Nephron (organoid): ENCODE data around the gene SH3GLB2.

Experiments used
- H3K27ac Mint-ChIP-seq, 3 experiments: 2 replicates each; pipeline ENCODE4 v1.8.0; 2020; ENCODE audit warnings: mixed read lengths in 3 of 3, mild to moderate bottlenecking in 2 of 3, moderate library complexity in 1 of 3
- H3K27me3 Mint-ChIP-seq: 2 replicates; pipeline ENCODE4 v1.8.0; 2021; ENCODE audit warnings: low read depth, mild to moderate bottlenecking, moderate library complexity, mixed read lengths
- H3K36me3 Mint-ChIP-seq: 2 replicates; pipeline ENCODE4 v1.8.0; 2020; ENCODE audit warnings: low read depth, mixed read lengths
- H3K4me1 Mint-ChIP-seq: 2 replicates; pipeline ENCODE4 v1.8.0; 2020; ENCODE audit warnings: mixed read lengths
- H3K4me3 Mint-ChIP-seq, 3 experiments: 2 replicates each; pipeline ENCODE4 v1.8.0; 2020; ENCODE audit warnings: mild to moderate bottlenecking in 3 of 3, mixed read lengths in 3 of 3, moderate library complexity in 2 of 3
- H3K9me3 Mint-ChIP-seq: 2 replicates; pipeline ENCODE4 v1.8.0; 2020; ENCODE audit warnings: mixed read lengths
- CTCF ChIP-seq, 3 experiments: fragments of 200-600 bp; sonication (generic); IDR thresholded peaks; one replicate each; pipeline ENCODE4 v1.5.0; 2021; ENCODE audit warnings: antibody characterized with exemption in 3 of 3; ENCODE audit not compliant: unreplicated experiment in 3 of 3

Gene SH3GLB2

DNA sequence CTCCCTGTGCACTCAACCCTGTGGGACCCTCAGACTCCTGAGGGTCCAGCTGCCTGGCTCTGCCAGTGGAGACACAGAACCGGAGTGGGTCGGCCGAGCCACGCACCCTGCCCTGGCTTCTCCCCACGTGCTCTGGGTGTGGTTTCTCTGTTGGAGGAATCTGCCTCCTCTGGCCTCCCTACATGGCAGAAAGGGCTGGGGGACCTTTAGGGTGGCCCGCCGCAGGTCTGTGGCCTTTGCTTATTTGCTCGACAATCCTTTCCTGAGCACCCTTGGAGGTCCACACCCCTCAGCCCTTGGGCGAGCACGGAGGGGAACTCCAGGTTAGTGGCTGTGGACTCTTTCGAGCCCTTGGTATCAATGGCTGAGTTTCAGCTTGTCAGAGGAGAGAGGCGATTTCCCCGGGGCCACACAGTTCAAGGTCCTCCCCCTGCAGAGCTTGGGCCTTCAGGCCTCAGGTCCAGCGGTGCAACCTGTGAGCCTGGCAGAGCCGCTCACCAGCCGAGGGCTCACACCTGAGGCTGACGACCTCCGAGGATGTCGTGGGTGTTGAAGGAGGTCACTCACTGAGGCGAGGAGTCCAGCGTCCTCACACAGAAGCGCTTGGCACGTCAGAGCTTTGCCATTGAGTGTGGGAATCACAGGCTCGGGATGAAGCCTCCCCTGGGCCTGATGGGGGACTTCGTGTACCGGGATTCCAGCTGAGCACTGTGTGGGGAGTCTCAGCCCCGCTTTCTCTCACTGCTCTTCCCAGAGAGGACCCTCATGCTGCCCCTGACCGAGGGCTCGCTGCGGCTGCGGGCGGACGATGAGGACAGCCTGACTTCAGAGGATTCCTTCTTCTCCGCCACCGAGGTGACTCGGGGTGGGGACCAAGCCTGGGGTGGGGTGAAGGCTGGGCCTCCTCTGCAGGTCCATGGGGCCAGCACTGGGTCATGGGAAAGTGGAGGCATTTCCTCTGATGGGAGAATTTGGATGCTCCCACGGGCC, 32.0 kb upstream of the SH3GLB2 start:
- no peak for TF ChIP-seq CTCF (IDR thresholded peaks at IDR 0.05; ENCODE audit: unreplicated experiment in 3 of 3)
- Mint-ChIP-seq H3K9me3 (no peaks in the 10 kb centered on the region), H3K4me1 (no peaks in the 10 kb centered on the region), H3K27me3 (no peaks in the 10 kb centered on the region), H3K36me3 (peaks cover 17% of the 10 kb centered on the region), H3K4me3 (no peak overlapping the region), H3K27ac (no peak overlapping the region)

DNA sequence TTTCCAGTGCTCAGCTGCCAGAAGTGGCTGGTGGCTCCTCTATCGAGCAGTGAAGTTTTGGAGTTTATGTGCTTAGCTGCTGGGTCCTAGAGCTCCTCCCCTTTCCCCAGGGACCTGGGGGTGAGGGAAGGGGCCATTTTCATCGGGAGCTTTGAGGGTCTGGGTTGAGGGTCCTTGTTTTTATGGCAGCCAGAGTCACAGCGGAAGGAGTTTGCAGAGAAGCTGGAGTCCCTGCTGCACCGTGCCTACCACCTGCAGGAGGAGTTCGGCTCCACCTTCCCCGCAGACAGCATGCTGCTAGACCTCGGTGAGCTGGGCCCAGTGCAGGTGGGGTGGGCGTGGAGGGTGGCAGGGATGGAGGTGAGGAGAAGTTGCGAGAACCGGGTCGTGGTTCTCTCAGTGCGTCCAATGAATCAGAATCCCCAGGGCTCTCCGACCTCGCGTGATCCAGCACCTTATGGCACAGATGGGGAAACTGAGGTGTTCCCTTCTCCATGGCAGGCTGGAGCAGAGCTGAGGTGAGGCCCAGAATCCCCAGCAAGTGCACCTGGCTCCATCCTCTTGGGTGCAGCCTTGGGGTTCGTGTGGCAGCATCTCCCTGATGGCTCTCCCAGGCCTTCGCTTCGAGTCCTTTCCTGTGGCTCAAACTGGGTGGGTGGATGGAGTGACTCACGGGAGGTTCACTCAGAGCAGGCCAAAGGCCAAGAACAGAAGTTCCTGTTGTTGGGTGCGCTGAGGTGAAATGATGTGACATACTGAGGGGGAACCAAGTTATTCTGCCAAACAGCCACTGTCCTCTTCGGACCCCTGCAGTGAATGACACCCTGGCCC, 31.0 kb upstream of the SH3GLB2 start:
- Mint-ChIP-seq H3K9me3 (no peaks in the 10 kb centered on the region), H3K4me1 (no peaks in the 10 kb centered on the region), H3K4me3 (no peak overlapping the region), H3K27ac (no peak overlapping the region), H3K36me3 (peaks cover 22% of the 10 kb centered on the region), H3K27me3 (no peaks in the 10 kb centered on the region)
- TF ChIP-seq CTCF (IDR thresholded peaks at IDR 0.05; ENCODE audit: unreplicated experiment in 3 of 3) = no peak

- no peaks in the 10 kb centered on the region for H3K4me1 Mint-ChIP-seq
- no peak for TF ChIP-seq CTCF (IDR thresholded peaks at IDR 0.05; ENCODE audit: unreplicated experiment in 3 of 3)
- H3K36me3 Mint-ChIP-seq = peaks cover 14% of the 10 kb centered on the region
- H3K4me3 Mint-ChIP-seq = no peak overlapping the region
- no peaks in the 10 kb centered on the region for H3K9me3 Mint-ChIP-seq
- no peak overlapping the region for H3K27ac Mint-ChIP-seq
- H3K27me3 Mint-ChIP-seq = no peaks in the 10 kb centered on the region
Measured at GRCh38 chr9:129054163-129054851, 26.2 kb upstream of the SH3GLB2 start.

- Mint-ChIP-seq H3K27ac (no peak overlapping the region), H3K4me3 (no peak overlapping the region), H3K9me3 (no peaks in the 10 kb centered on the region), H3K27me3 (no peaks in the 10 kb centered on the region), H3K4me1 (no peaks in the 10 kb centered on the region), H3K36me3 (peaks cover 17% of the 10 kb centered on the region)
- no peak for TF ChIP-seq CTCF (IDR thresholded peaks at IDR 0.05; ENCODE audit: unreplicated experiment in 3 of 3)
Measured at GRCh38 chr9:129053020-129053419, 24.9 kb upstream of the SH3GLB2 start.

DNA sequence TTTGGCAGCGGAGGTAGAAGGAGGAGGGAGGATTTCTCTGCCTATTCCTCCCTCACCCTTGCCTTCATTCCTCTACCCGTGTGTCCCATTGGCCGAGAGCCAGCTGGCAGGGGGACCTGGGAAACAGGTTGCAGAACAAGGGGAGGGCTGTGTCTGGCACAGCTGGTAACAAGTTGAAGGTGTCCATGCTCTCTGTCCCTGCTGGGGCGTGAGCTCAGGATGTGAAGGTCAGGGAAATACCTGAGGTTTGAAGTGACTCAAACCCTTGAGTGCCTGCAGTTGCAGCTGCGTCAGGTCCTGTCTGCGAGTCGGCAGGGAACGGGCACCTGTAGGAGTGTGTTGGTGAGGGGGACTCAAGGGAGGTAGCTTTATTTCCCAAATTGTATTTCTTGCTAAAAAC, 24.5 kb upstream of the SH3GLB2 start:
- H3K4me1 Mint-ChIP-seq = no peaks in the 10 kb centered on the region
- no peak for TF ChIP-seq CTCF (IDR thresholded peaks at IDR 0.05; ENCODE audit: unreplicated experiment in 3 of 3)
- peaks cover 13% of the 10 kb centered on the region for H3K36me3 Mint-ChIP-seq
- H3K4me3 Mint-ChIP-seq = no peak overlapping the region
- no peaks in the 10 kb centered on the region for H3K9me3 Mint-ChIP-seq
- H3K27ac Mint-ChIP-seq = no peak overlapping the region
- no peaks in the 10 kb centered on the region for H3K27me3 Mint-ChIP-seq
